UCSD-AML1 (cell line): ENCODE data around the gene HERC4.

Experiments used
- DNase-seq: peaks from one replicate; lab custom pipeline; 2025; ENCODE audit not compliant: unreplicated experiment; lab: John Stamatoyannopoulos, UW

Gene HERC4, protein sequence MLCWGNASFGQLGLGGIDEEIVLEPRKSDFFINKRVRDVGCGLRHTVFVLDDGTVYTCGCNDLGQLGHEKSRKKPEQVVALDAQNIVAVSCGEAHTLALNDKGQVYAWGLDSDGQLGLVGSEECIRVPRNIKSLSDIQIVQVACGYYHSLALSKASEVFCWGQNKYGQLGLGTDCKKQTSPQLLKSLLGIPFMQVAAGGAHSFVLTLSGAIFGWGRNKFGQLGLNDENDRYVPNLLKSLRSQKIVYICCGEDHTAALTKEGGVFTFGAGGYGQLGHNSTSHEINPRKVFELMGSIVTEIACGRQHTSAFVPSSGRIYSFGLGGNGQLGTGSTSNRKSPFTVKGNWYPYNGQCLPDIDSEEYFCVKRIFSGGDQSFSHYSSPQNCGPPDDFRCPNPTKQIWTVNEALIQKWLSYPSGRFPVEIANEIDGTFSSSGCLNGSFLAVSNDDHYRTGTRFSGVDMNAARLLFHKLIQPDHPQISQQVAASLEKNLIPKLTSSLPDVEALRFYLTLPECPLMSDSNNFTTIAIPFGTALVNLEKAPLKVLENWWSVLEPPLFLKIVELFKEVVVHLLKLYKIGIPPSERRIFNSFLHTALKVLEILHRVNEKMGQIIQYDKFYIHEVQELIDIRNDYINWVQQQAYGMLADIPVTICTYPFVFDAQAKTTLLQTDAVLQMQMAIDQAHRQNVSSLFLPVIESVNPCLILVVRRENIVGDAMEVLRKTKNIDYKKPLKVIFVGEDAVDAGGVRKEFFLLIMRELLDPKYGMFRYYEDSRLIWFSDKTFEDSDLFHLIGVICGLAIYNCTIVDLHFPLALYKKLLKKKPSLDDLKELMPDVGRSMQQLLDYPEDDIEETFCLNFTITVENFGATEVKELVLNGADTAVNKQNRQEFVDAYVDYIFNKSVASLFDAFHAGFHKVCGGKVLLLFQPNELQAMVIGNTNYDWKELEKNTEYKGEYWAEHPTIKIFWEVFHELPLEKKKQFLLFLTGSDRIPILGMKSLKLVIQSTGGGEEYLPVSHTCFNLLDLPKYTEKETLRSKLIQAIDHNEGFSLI

DNA sequence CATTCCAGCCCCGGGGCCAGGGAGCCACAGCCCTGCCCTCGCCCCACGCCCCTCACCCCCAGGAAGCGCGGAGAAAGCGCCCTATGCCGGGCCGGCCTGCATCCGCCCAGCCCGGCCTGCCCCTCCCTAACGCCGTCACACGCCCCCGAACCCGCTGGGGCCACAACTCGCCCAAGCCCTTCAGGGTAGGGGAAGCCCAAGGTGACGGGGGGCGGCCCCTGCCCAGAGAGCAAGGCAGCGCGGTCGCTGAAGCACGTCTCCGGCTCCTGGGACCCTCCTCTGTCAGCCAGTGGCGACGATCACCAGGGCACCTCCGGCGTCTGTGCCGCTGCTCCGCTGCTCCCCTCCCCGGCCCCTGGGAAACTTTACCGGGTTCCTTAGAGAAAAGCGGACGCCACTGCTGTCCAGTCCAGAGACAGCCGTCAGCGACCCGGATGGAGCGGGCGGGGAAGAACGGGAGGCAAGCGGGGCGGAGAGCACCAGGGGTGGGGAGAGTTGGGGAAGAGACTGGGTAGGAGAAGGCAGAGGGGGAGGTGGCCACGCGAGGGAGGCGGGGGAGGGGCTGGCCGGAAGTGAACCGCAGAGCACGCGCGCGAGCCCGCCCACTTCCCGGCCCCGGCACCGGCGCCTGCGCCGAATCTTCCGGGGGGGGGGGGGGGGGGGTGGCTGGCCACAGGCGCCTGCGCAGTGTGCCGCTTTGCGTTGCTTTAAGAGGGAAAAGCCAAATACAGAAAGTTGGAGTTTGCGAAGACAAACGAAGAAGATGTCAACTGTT lies at the start of gene HERC4:
HERC4 (minus strand) TSS at position 509 of the 775 bp plus-strand sequence. CDS start 2,175 bp downstream, outside the sequence.
- peak; percentile 94 for DNase-seq

DNA sequence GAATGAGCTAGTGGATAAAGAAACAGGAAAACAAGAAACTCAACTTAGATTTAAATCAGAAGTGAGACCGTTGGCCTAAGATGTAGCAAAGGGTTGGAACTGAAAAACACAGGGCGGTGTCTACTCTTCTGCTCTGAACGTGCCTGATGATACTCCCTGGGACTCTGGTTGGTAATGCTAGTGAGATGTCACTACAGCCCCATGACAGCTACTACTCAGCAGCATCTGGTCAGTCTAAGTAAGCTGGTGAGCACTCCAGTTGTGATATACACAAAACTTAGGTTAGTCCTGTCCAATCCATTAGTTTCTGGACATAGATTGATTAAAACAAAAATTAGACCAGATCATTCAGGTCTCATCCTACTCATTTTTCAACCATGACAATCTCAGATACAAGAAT lies 49.6 kb upstream of the HERC4 start:
- no peak for DNase-seq

DNA sequence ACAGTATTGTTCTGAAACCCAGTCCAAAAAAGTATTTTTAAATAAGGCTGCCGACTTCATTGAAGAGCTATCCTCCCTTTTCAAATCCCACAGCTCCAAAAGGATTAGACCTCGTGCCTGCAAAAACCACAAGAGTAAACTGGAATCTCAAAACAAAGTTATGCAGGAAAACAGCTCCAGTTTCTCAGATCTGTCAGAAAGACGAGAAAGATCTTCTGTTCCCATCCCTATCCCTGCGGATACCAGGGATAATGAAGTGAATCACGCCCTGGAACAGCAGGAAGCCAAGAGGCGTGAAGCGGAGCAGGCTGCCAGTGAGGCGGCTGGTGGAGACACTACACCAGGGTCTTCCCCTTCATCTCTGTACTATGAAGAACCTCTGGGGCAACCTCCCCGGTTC lies 46.8 kb upstream of the HERC4 start:
- DNase-seq = no peak

DNA sequence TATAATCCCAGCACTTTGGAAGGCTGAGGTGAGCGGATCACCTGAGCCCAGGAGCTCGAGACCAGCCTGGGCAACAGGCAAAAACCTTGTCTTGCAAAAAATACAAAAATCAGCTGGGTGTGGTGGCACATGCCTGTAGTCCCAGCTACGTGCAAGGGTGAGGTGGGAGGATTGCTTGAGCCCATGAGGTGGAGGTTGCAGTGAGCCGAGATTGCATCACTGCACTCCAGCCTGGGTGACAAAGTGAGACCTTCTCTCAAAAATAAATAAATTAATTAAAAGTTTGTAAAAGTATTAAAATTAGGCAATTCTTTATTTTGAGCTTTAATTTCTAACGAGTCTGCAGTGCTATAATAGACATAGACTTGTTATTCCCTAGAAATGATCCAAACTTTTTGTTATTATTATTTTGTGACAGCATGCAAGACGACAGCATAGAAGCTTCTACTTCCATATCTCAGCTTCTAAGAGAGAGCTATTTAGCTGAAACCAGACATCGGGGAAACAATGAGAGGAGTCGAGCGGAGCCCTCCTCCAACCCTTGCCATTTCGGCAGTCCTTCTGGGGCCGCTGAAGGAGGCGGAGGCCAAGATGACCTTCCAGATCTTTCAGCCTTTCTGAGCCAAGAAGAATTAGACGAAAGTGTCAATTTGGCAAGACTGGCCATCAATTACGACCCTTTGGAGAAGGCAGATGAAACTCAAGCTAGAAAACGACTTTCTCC lies 46.1 kb upstream of the HERC4 start:
- DNase-seq = no peak

DNA sequence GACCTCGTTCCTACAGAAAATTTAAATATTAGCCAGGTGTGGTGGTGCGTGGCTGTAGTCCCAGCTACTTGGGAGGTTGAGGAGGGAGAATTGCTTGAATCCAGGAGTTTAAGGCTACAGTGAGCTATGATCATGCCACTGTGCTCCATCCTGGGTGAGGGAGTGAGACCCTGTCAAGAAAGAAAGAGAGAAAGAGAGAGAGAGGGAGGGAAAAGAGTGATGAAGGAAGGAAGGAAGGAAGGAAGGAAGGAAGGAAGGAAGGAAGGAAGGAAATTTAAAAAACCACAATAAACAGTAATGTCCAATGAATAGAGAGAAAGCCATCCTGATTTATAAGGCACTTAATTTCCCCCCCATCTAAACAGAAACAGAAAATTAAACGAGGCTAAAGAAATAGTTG lies 43.6 kb upstream of the HERC4 start:
- DNase-seq = no peak

DNA sequence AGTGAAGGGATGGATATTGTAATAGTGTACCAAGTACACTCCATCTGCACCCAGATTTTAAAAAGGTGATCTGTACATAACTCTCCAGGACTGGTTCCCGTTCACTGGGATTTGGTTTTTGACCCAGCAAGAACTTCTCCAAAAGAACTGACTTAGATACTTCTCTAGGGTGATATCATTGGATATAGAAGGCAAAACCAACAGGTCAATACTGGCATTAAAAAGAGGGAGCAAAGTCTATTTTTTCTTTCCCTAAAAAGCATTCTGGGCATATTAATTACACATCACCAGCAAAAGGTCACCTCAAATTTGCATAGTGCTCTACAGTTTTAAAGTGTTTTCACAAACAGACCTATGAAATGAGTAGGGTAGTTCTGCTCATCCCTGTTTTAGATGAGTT lies 37.8 kb upstream of the HERC4 start:
- no peak for DNase-seq

DNA sequence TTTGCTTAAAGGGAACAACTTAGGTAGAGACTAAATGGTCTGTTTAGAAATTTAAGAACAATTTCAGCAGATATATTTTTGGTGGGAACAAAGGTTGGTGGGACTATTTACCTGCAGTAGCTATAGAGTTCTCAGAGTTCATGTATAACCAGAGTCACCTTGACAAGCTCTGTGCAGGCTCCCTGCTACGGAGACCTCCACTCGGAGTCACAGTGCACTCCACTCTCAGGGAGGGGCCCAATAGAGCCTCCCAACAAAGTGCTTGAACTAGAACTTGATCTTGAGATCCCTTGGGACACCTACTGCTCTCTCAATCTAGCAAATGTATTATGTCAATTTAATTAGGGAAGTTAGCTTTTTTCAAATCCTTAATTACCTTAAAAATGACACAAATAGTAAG lies 36.5 kb upstream of the HERC4 start:
- no peak for DNase-seq

DNA sequence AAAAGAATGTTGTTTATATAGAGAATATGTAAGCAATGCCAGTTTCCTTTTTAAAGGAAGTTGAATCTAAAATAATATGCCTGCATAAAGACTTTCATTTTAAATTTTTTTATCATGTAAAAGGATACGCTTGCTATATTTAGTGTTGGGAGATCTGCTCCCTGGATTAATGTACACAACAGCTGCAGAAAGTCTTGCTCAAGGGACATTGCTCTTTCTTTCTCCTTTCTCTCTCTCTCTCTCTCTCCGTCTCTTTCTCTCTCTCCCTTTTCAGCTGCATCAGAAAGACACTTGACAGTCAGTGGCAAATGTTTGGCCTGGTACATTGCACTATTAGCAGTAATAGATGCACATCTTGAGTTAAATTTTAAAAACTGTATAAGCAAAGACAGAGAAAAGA lies 34.9 kb upstream of the HERC4 start:
- no peak for DNase-seq

DNA sequence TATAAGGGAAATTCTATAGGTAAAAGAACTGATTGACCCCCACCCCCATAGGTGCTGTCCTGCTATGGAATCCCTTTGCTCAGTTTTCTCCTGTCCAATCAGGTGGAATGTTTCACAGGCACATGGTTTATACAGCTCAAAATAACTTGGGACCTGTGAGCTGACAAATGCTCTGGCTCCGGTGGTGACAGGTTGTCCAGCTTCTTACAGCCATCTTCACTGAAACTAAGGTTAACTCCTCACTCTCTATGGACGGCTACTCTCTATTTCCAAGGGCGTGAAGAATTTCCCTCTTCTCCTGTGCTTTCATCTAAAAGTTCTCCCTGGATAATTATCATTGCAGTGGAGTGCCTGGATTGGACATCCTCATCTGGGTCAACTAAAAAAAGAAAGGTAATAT lies 34.2 kb upstream of the HERC4 start, which contains the start of gene MYPN:
MYPN (plus strand) TSS at position 158 of the 400 bp plus-strand sequence. CDS start 11,951 bp downstream, outside the sequence.
- DNase-seq = no peak

DNA sequence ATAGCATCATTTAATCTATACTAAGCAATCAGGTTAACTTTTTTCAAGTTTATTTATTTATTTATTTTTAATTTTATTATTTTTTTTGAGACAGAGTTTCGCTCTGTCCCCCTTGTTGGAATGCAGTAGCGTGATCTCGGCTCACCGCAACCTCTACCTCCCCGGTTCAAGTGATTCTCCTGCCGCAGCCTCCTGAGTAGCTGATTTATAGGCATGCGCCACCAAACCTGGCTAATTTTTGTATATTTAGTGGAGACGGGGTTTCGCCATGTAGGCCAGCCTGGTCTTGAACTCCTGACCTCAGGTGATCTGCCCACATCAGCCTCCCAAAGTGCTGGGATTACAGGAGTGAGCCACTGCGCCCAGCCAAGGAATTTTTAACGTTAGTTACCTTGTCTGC lies 33.6 kb upstream of the HERC4 start:
- no peak for DNase-seq

DNA sequence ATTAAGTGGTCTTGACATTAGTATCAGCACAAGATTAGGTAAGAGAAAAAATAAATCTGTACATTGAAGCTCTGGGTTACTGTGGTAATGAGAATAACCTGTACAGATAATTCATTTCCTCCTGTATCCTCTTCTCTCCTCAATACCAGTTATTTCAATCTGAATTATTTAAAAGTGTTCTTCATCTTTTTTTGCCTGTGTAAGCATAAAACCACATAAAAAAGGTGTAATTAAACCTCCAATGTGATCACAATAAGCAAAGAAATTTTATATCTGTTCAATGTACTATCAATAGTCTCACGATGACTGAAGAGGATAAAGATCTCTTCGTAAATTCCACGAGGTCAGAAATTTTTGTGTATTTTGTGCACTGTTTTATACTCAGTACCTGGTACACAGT lies 33.0 kb upstream of the HERC4 start:
- DNase-seq = no peak

DNA sequence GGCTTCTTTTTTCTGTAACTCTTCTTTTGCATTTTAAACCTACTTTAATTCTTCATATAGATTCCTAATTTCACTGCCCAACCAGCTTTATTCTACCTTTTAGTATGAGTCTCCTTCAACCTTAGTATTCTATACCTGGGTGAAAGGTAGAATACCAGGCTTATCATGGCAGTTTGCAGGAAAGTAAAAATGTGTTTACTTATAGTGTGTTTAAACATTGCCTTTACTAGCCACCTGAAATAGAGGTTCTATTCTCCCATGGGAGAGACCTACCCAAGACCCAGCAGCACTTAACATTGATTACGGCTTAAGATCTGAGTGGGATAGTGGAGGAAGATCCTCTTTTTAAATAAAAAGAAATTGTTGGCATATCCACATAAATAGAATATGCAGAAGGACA lies 32.6 kb upstream of the HERC4 start:
- DNase-seq = no peak

DNA sequence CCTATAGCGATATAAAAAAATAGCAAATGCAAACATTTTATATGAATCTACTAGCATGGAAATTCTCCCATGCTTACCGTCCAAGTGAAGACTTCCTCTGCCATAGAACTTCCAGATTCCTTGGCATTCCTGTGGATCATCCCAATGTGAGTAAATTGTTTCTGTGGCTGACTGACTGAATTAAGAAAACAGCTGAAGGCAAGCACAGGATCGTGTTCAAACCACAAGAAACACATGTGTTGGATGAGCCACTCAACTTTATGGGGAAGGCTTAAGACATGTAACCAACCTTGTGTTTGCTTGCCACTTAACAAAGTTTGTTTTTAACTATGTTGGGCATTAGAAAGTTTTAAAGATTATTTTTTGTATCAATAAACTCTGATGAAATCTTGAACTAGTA lies 31.6 kb upstream of the HERC4 start:
- no peak for DNase-seq

DNA sequence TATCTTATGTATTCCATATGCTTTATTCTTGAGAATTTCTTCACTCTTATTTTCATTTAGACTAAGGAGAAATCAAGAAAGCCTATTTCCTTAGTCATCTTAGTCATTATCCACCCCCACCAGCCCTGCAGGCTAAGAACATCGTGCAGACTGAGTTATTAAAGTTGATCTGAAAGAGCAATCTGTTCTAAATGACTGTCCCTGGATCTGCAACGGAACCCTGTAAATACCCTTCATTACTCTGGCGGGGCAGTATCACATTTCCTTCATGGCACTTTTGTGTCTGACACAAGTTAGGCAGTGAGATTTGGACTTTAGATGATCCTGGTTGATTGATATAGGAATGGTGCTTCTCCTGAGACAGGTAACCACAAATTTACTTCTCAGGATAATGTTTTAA lies 30.7 kb upstream of the HERC4 start:
- no peak for DNase-seq

DNA sequence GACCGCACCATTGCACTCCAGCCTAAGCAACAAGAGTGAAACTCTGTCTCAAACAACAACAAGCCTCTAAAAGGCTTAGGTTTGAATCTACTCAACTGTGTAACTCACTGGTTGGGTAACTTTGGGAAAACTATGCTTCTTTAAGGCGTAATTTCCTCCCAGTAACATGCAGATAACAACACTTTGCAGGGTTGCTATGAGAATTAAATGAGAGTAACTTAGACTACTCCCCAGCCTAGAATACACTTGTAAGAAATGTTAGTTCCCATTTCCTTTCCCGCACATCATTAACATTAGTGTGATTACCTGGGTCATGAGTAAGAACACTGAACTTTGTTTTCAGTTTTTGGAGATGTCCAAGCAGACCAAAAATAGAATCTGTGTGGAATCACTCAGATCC lies 28.8 kb upstream of the HERC4 start:
- DNase-seq = no peak

DNA sequence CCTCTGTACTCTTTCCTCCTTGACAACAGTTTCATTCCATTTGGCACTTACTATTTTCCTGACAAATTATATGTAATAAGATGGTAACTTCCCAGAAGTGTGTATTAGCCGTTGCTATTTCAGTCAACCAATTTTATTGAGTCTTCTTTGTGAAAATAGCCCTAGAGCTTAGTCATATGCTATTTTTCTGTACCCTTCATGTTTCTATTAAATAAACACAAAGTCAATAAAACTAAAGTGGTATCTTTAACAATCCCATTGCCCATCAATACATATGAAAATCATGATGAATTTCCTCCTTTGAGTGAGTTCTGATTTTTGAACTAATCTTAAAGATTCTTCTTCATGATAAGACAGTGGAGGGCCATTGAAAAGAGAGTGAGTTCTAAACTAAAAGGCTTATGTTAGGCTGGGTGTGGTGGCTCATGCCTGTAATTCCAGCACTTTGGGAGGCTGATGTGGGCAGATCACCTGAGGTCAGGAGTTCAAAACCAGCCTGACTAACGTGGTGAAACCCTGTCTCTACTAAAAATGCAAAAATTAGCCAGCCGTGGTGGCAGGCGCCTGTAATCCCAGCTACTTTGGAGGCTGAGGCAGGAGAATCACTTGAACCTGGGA lies 28.3 kb upstream of the HERC4 start:
- DNase-seq = no peak

DNA sequence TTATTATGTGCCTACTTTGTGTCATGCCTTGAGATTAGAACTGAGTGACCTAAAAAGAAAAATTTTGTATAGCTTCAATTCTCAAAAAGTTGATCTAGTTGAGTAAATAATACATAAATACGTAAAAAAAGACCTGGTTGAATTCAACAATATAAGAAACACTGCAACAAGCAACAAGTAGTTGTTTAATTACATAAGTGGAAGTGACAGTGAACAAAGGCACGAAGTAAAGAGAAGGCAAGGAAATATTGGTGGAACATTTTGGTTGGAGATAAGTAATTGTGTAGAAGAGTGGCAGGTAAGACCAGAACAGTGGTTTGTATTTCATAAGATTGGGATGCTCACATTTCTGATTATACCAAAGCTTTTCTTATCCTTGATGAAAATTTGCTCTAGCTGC lies 26.0 kb upstream of the HERC4 start:
- DNase-seq = no peak

DNA sequence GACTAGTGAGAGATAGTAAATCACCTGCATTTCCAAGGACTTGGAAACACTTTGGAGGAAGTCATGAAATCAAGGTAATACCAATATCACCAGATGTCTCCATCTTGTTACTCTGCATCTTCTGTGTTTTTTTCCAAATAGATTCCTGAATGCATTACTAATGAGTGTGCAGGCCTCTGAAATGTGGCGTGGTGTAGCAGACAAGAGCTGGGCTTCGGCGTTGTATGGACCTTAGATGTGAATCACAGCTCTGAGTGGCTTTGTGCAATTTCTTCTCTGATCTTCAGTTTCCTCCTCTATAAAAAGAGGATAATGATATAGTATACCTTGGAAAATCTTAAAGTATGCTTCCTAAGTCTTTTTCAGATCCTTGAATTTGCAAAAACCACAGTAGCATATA lies 24.7 kb upstream of the HERC4 start:
- DNase-seq = no peak

DNA sequence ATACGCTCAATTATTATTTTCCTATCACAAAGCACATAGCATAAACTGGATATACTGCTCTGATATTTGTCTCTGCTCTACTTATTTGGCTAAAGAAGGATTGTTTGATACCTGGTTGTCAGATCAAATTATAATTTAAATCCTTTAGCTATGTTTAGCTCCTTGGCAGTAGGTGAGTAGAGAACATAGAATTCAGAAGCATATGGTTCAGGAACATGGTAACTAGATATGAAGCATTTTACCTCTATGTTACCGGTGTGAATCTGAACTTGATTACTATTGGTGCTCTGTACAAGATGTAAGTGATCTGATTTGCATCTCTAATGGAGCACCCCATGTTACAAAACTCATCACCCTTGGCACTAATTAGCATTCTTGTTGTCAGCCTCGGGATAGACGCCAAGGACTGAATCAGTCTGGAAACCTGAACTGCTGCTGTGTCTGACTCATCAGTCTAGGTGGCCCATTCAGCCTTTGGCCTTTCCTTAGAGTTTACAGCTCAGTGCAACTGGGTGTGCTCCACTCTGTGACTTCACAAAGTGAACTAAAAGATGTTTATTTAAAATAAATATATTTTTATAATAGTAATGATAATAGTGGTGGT lies 21.9 kb upstream of the HERC4 start:
- DNase-seq = no peak

DNA sequence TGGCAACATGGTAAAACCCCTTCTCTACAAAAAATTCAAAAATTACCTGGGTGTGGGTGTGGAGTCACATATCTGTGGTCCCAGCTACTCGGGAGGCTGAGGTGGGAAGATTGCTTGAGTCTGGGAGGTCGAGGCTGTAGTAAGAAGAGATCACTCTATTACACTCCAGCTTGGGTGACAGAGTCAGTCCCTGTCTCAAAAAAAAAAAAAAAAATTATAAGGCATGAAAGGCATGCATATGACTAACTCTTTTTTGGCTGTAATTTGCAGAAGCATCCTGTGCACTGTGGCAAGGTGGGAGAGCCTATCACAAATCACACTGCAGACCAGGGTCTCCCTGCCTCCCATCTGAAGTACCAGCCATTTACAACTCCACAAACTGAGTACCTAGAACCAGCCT lies 20.1 kb upstream of the HERC4 start:
- no peak for DNase-seq
